Measurements from ENCODE around the gene WDR93.

The WDR93 gene

DNA sequence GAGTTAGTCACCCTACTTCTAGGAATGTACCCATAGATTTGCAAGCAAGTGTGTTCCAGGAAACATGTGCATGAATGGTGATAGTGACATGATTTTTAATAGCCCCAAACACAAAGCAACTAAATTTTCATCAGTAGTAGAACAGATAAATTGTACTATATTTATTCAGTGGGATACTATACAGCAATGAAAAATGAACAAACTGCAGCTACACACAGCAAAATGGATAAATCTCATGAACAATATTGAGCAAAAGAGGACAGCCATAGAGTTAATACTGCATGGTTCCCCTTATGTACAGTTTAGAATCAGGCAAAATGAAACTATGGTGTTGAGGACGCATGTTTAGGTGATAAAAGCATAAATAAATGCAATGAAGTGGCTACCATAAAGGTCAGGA, 34.5 kb downstream of the WDR93 start (continued):
- TF ChIP-seq, protein P1, sequence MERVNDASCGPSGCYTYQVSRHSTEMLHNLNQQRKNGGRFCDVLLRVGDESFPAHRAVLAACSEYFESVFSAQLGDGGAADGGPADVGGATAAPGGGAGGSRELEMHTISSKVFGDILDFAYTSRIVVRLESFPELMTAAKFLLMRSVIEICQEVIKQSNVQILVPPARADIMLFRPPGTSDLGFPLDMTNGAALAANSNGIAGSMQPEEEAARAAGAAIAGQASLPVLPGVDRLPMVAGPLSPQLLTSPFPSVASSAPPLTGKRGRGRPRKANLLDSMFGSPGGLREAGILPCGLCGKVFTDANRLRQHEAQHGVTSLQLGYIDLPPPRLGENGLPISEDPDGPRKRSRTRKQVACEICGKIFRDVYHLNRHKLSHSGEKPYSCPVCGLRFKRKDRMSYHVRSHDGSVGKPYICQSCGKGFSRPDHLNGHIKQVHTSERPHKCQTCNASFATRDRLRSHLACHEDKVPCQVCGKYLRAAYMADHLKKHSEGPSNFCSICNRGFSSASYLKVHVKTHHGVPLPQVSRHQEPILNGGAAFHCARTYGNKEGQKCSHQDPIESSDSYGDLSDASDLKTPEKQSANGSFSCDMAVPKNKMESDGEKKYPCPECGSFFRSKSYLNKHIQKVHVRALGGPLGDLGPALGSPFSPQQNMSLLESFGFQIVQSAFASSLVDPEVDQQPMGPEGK (CRISPR knock-in tag; IDR thresholded peaks at IDR 0.05; ENCODE audit: borderline replicate concordance): no peak
- TF ChIP-seq, protein P2, sequence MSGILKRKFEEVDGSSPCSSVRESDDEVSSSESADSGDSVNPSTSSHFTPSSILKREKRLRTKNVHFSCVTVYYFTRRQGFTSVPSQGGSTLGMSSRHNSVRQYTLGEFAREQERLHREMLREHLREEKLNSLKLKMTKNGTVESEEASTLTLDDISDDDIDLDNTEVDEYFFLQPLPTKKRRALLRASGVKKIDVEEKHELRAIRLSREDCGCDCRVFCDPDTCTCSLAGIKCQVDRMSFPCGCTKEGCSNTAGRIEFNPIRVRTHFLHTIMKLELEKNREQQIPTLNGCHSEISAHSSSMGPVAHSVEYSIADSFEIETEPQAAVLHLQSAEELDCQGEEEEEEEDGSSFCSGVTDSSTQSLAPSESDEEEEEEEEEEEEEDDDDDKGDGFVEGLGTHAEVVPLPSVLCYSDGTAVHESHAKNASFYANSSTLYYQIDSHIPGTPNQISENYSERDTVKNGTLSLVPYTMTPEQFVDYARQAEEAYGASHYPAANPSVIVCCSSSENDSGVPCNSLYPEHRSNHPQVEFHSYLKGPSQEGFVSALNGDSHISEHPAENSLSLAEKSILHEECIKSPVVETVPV (CRISPR knock-in tag; IDR thresholded peaks at IDR 0.05): no peak
- no peak for TF ChIP-seq CSDC2 (CRISPR knock-in tag; IDR thresholded peaks at IDR 0.05)
- TF ChIP-seq TOX (CRISPR knock-in tag; IDR thresholded peaks at IDR 0.05; ENCODE audit: borderline replicate concordance): no peak
- TF ChIP-seq RARB (CRISPR knock-in tag; IDR thresholded peaks at IDR 0.05): no peak
- no peak for TF ChIP-seq PPARA (CRISPR knock-in tag; IDR thresholded peaks at IDR 0.05; ENCODE audit: borderline replicate concordance)
- TF ChIP-seq TCF4 (CRISPR knock-in tag; IDR thresholded peaks at IDR 0.05; ENCODE audit: borderline replicate concordance): no peak
- no peak for TF ChIP-seq ZNF70 (CRISPR knock-in tag; IDR thresholded peaks at IDR 0.05)
- no peak for TF ChIP-seq ARNTL (CRISPR knock-in tag; IDR thresholded peaks at IDR 0.05; ENCODE audit: borderline replicate concordance, low read depth)

DNA sequence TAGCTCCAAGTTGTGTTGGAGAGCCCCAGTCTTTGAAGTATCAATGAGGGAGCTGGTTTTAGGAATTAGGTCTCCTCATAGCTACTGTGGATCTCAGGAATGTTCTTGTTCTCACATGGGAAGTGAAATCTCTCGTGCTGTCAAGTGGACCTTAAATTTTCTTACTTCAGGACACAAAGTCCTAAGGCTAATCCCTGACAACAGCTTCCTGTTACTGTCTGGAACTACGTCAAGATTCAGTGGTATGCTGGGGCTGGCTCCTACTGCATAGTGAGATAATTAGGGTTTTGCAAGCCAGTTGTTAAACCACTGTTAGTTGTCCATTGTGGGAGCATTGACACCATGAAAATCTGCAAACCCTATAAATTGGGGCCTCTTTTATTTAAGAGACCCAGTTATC, 37.6 kb downstream of the WDR93 start:
- no peak for ATAC-seq
- no peak for TF ChIP-seq SNAI2 (CRISPR knock-in tag; IDR thresholded peaks at IDR 0.05)
- TF ChIP-seq ZC3H10 (CRISPR knock-in tag; IDR thresholded peaks at IDR 0.05): no peak
- TF ChIP-seq CREB5 (CRISPR knock-in tag; IDR thresholded peaks at IDR 0.05; ENCODE audit: low read depth): no peak
- TF ChIP-seq, protein P1 (CRISPR knock-in tag; IDR thresholded peaks at IDR 0.05; ENCODE audit: borderline replicate concordance): no peak
- no peak for TF ChIP-seq ZNF70 (CRISPR knock-in tag; IDR thresholded peaks at IDR 0.05)
- no peak for TF ChIP-seq ARNTL (CRISPR knock-in tag; IDR thresholded peaks at IDR 0.05; ENCODE audit: borderline replicate concordance, low read depth)
- TF ChIP-seq BACH2 (CRISPR knock-in tag; IDR thresholded peaks at IDR 0.05; ENCODE audit: borderline replicate concordance): no peak
- TF ChIP-seq, protein P3, sequence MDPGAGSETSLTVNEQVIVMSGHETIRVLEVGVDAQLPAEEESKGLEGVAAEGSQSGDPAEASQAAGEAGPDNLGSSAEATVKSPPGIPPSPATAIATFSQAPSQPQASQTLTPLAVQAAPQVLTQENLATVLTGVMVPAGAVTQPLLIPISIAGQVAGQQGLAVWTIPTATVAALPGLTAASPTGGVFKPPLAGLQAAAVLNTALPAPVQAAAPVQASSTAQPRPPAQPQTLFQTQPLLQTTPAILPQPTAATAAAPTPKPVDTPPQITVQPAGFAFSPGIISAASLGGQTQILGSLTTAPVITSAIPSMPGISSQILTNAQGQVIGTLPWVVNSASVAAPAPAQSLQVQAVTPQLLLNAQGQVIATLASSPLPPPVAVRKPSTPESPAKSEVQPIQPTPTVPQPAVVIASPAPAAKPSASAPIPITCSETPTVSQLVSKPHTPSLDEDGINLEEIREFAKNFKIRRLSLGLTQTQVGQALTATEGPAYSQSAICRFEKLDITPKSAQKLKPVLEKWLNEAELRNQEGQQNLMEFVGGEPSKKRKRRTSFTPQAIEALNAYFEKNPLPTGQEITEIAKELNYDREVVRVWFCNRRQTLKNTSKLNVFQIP (CRISPR knock-in tag; IDR thresholded peaks at IDR 0.05; ENCODE audit: borderline replicate concordance, low read depth): no peak
- no peak for TF ChIP-seq ESRRG (CRISPR knock-in tag; IDR thresholded peaks at IDR 0.05)
- TF ChIP-seq, protein P4, sequence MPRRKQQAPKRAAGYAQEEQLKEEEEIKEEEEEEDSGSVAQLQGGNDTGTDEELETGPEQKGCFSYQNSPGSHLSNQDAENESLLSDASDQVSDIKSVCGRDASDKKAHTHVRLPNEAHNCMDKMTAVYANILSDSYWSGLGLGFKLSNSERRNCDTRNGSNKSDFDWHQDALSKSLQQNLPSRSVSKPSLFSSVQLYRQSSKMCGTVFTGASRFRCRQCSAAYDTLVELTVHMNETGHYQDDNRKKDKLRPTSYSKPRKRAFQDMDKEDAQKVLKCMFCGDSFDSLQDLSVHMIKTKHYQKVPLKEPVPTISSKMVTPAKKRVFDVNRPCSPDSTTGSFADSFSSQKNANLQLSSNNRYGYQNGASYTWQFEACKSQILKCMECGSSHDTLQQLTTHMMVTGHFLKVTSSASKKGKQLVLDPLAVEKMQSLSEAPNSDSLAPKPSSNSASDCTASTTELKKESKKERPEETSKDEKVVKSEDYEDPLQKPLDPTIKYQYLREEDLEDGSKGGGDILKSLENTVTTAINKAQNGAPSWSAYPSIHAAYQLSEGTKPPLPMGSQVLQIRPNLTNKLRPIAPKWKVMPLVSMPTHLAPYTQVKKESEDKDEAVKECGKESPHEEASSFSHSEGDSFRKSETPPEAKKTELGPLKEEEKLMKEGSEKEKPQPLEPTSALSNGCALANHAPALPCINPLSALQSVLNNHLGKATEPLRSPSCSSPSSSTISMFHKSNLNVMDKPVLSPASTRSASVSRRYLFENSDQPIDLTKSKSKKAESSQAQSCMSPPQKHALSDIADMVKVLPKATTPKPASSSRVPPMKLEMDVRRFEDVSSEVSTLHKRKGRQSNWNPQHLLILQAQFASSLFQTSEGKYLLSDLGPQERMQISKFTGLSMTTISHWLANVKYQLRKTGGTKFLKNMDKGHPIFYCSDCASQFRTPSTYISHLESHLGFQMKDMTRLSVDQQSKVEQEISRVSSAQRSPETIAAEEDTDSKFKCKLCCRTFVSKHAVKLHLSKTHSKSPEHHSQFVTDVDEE (CRISPR knock-in tag; IDR thresholded peaks at IDR 0.05): no peak
- TF ChIP-seq ZNF565 (CRISPR knock-in tag; conservative IDR thresholded peaks at IDR 0.05; ENCODE audit: low read depth): no peak
- TF ChIP-seq TCF4 (CRISPR knock-in tag; IDR thresholded peaks at IDR 0.05; ENCODE audit: borderline replicate concordance): no peak
- TF ChIP-seq PPARA (CRISPR knock-in tag; IDR thresholded peaks at IDR 0.05; ENCODE audit: borderline replicate concordance): no peak

- ATAC-seq: no peak
- TF ChIP-seq PPARA (CRISPR knock-in tag; IDR thresholded peaks at IDR 0.05; ENCODE audit: borderline replicate concordance) (no peak), TCF4 (CRISPR knock-in tag; IDR thresholded peaks at IDR 0.05; ENCODE audit: borderline replicate concordance) (no peak)
Observed at GRCh38 chr15:89731275-89731674, 40.7 kb downstream of the WDR93 start.

All from SK-N-SH treated with all-trans-retinoic acid at 6 μM for 48 hours (cell line).